Ovary (tissue), 9 donors: ENCODE results near the gene CFAP58. TPM values are rescaled to one million over a fixed set of nuclear protein-coding genes. Genes with fewer than 3 reads are reported as not detected.

Source experiments
- DNase-seq, 5 donors: peaks; one replicate each; pipeline ENCODE4 v3.0.0-alpha.2; 2019 to 2020
- H3K27ac ChIP-seq, 2 donors: fragments of 200-600 bp; one replicate each; pipeline versions ENCODE4 v1.5.1 to v1.8.0; 2019 to 2022
- H3K27me3 ChIP-seq: fragments of 200-600 bp; one replicate; pipeline ENCODE4 v1.8.0; 2022
- H3K36me3 ChIP-seq: fragments of 200-600 bp; sonication (generic); one replicate; pipeline ENCODE4 v1.5.1; 2019
- H3K4me1 ChIP-seq: one replicate; pipeline ENCODE4 v1.8.1; 2013; ENCODE audit warnings: mild to moderate bottlenecking, moderate library complexity; ENCODE audit not compliant: insufficient read depth
- H3K4me3 ChIP-seq: fragments of 200-600 bp; sonication (generic); one replicate; pipeline ENCODE4 v1.5.1; 2017
- H3K9me3 ChIP-seq, 2 donors: fragments of 200-600 bp in 1 of 2; sonication (generic) in 1 of 2; one replicate each; pipeline versions ENCODE4 v1.5.1 to v1.8.1; 2013 to 2019; ENCODE audit warnings: mild to moderate bottlenecking in 1 of 2, moderate library complexity in 1 of 2
- CTCF ChIP-seq, 3 donors: fragments of 450-650 bp in 2 of 3; fragments of 200-600 bp in 1 of 3; IDR thresholded peaks; one replicate each; pipeline versions ENCODE4 v1.5.1 to v1.8.0; 2016 to 2022; ENCODE audit warnings: antibody characterized with exemption in 3 of 3, mild to moderate bottlenecking in 1 of 3
- EP300 ChIP-seq: sonication (generic); formaldehyde crosslinking; IDR thresholded peaks from one replicate; pipeline ENCODE4 v1.6.1; 2017; ENCODE audit warnings: antibody characterized with exemption
- POLR2A ChIP-seq: fragments of 450-650 bp; IDR thresholded peaks from one replicate; pipeline ENCODE4 v1.6.1; 2017; ENCODE audit warnings: antibody characterized with exemption, mild to moderate bottlenecking, moderate library complexity
- WGBS, 3 donors: extraction: QIAGEN DNeasy Blood & Tissue Kit in 1 of 3; methylation state at CpG; one replicate each; pipeline versions ENCODE4 v1.1.5 to v1.1.7; 2013 to 2017; 5-methylcytosine and 5-hydroxymethylcytosine counted together
- intact Hi-C, 4 donors: fragments of 100-400 bp; cut with DNase I; formaldehyde crosslinking; loops; one replicate each; pipeline versions ENCODE4 v1.11.0 to v1.15.1; 2022 to 2023
- polyA plus RNA-seq, 2 donors: library from polyadenylated mRNA; stranded (reverse); fragments of 200-250 nt in 1 of 2; fragments of 350-450 nt in 1 of 2; fragmentation: Illumina TruSeq in 1 of 2; extraction: RNeasy Lipid Tissue Mini Kit (QIAGEN cat#74804) in 1 of 2; gene quantifications; one replicate each; pipeline ENCODE4 v1.2.3, GENCODE V29; 2013 to 2014
- total RNA-seq, 7 donors: library from RNA; depleted of rRNA in 2 of 7; stranded (reverse); fragments of >200 nt in 2 of 7; fragmentation: NEBNext Ultra II Directional in 3 of 7; extraction: Animal tissue kit (Norgen Biotek cat#: 25700) in 3 of 7; gene quantifications; one replicate each; pipeline versions ENCODE4 v1.1.0 to v1.2.4, GENCODE V29; 2016 to 2023
- donor health status: DM: no; HTN: no; CAD: no; lungs with moderate emphysema.
- donor health status: DM: no; HTN: no; CAD: no.
- donor health status: Bipolar disorder and iron deficiency.
- donor health status: DM: yes; HTN: yes; CAD: no.
- donor health status: DM: no; HTN: no; CAD: no.
- donor health status: DM: yes; HTN: yes; CAD: no.

CFAP58 gene
- total and polyA plus RNA-seq, 9 donors = 0.17 to 7.9 (median 0.60) TPM

GRCh38 chr10:104317269-104317710 is 36.3 kb upstream of the CFAP58 start:
- TF ChIP-seq EP300 = no peak
- no peak for TF ChIP-seq CTCF (IDR thresholded peaks at IDR 0.05)
- TF ChIP-seq POLR2A = no peak
- peak in 4 of 5 donors; percentile 21 to 70 (median 40) for DNase-seq
- no peak overlapping the region for H3K4me3 ChIP-seq
- WGBS, 3 donors = 8 to 22% (median 11%) methylated on average over 6 of the region's 6 CpGs
- no peaks in the 10 kb centered on the region for H3K36me3 ChIP-seq
- H3K27me3 ChIP-seq = no peaks in the 10 kb centered on the region
- peak overlapping the region; percentile 8 to 42 for H3K27ac ChIP-seq
- H3K4me1 ChIP-seq = peaks cover 20% of the 10 kb centered on the region
- intact Hi-C loops = no loop called here
- no peaks in the 10 kb centered on the region for H3K9me3 ChIP-seq

- Histone ChIP-seq H3K4me1 (peaks cover 18% of the 10 kb centered on the region), H3K9me3 (no peaks in the 10 kb centered on the region), H3K27ac (peak overlapping the region; percentile 8 to 42), H3K4me3 (no peak overlapping the region), H3K36me3 (no peaks in the 10 kb centered on the region), H3K27me3 (no peaks in the 10 kb centered on the region)
- WGBS, 3 donors = 83 to 88% (median 85%) methylated on average over 7 of the region's 7 CpGs
- intact Hi-C loops = no loop called here
- peak in 2 of 5 donors; percentile 22 to 30 for DNase-seq
- TF ChIP-seq POLR2A = no peak
- TF ChIP-seq CTCF (IDR thresholded peaks at IDR 0.05) = no peak
- TF ChIP-seq EP300 = no peak
Measured at GRCh38 chr10:104317726-104318299, 35.8 kb upstream of the CFAP58 start.

GRCh38 chr10:104318326-104318725 is 35.3 kb upstream of the CFAP58 start:
- intact Hi-C loops = no loop called here
- Histone ChIP-seq H3K4me3 (no peak overlapping the region), H3K27me3 (no peaks in the 10 kb centered on the region), H3K4me1 (peaks cover 19% of the 10 kb centered on the region), H3K9me3 (no peaks in the 10 kb centered on the region), H3K27ac (peak overlapping the region in 1 of 2 donors; percentile 42), H3K36me3 (no peaks in the 10 kb centered on the region)
- DNase-seq = peak in 2 of 5 donors; percentile 11 to 30
- WGBS, 3 donors = 93 to 95% (median 94%) methylated on average over 5 of the region's 5 CpGs
- TF ChIP-seq POLR2A = no peak
- TF ChIP-seq CTCF (IDR thresholded peaks at IDR 0.05) = no peak
- TF ChIP-seq EP300 = no peak

GRCh38 chr10:104318810-104319741 is 34.6 kb upstream of the CFAP58 start:
- Histone ChIP-seq H3K9me3 (no peaks in the 10 kb centered on the region), H3K4me1 (peaks cover 23% of the 10 kb centered on the region), H3K27me3 (no peaks in the 10 kb centered on the region), H3K4me3 (no peak overlapping the region), H3K27ac (peak overlapping the region; percentile 16 to 42), H3K36me3 (no peaks in the 10 kb centered on the region)
- TF ChIP-seq POLR2A (no peak), CTCF (IDR thresholded peaks at IDR 0.05) (no peak), EP300 (no peak)
- 40 to 43% (median 42%) methylated on average over 19 of the region's 19 CpGs for WGBS, 3 donors
- intact Hi-C loops = no loop called here
- peak; percentile 42 to 86 (median 84) for DNase-seq
